Prostate gland (tissue), 2 donors: ENCODE data around the gene TAF4.

ENCODE experiments used
- POLR2A ChIP-seq: fragments of 450-650 bp; IDR thresholded peaks from one replicate; pipeline ENCODE4 v1.6.1; 2016; ENCODE audit warnings: antibody characterized with exemption, mild to moderate bottlenecking
- TF ChIP-seq, protein P1 (sequence below), 4 experiments: fragments of 200-600 bp in 2 of 4; fragments of 450-650 bp in 2 of 4; sonication (generic) in 2 of 4; IDR thresholded peaks; 1 replicate in 3 of 4; 2 replicates in 1 of 4; pipeline ENCODE4 v1.5.1; 2016 to 2019; ENCODE audit warnings: antibody characterized with exemption in 4 of 4, mild to moderate bottlenecking in 2 of 4, moderate library complexity in 2 of 4

- TF ChIP-seq, protein P1, sequence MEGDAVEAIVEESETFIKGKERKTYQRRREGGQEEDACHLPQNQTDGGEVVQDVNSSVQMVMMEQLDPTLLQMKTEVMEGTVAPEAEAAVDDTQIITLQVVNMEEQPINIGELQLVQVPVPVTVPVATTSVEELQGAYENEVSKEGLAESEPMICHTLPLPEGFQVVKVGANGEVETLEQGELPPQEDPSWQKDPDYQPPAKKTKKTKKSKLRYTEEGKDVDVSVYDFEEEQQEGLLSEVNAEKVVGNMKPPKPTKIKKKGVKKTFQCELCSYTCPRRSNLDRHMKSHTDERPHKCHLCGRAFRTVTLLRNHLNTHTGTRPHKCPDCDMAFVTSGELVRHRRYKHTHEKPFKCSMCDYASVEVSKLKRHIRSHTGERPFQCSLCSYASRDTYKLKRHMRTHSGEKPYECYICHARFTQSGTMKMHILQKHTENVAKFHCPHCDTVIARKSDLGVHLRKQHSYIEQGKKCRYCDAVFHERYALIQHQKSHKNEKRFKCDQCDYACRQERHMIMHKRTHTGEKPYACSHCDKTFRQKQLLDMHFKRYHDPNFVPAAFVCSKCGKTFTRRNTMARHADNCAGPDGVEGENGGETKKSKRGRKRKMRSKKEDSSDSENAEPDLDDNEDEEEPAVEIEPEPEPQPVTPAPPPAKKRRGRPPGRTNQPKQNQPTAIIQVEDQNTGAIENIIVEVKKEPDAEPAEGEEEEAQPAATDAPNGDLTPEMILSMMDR (IDR thresholded peaks at IDR 0.05), result no peak
- no peak for TF ChIP-seq POLR2A
Measured at GRCh38 chr20:61990484-61990883, 75.2 kb downstream of the TAF4 start.
